CD4-positive, alpha-beta T cell treated with Interleukin-21 for 1 hour (primary cell): ENCODE measurements around the gene TPRG1L.
"Not testable (repeated sequence)": the region's sequence is repeated elsewhere in the genome, so short reads cannot be mapped to it uniquely, and the experiment has no call there.

Experiments used
- DNase-seq: peaks from one replicate; pipeline ENCODE4 v3.0.0-alpha.2; 2020

Gene TPRG1L

DNA sequence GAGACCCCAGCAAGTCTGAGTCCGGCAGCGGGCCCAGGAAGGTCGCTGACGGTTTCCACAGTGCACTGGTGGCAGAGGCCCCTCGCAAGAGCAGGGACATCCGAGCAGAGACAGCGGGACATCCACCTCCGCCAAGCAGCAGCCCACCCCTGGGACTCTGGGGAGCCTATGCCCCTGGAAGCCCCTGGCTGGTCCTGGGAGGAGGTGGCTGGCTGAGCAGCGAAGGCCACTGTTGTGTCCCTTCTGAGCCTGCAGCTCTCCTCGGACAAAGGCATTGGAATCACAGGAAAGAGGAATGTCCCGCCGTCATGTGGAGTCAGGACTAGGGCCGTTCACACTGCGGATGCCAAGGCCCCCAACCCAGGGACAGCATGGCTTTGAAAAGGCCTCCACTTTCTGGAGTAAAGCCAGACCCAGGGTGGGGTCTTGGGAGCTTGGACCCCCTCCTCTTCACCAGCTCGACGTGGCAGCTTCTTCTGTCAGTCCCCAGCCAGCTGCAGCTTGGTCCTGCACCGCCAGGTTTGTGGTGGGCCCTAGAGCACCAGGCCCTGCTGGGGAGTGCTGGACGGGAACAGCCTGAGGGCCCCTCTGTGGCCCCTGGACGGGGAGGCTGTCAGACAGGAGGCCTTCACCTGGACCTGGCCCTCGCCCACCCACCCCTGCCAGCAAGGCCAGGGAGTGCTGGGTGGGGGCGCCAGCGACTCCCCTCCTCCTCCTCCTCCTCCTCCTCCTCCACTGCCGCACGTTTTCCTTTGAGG is 14.9 kb upstream of the TPRG1L start:
- no peak for DNase-seq

DNA sequence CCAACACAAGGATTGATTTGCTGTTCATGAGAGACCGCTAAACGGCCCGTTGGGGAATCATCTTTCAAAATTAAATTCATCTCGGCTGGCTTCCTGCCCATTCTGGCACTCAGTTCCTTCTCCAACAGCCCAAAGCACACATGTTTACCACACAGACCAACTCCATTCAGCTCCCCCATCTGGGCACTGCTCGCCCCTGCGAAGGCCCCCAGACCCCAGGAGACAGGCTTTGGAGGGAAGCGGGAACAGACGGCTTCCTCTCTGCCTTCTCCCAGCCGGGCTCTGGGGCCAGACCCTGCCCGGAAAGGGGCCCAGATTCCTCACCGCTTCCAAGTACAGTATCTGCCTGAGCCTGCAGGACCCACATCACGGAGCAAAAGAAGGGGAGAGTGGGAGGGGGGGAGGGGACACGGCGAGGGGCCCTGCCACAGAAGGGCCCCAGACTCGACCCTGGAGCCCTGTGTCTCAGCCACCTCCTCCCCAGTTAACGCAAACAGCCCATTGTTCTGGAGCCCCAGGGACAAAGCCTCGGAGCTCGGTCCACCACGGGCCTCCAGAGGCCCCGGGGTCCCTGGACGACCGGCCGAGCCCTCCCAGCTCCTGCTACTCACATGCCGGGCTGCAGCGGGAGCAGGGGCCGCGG is 14.2 kb upstream of the TPRG1L start:
- no peak for DNase-seq

DNA sequence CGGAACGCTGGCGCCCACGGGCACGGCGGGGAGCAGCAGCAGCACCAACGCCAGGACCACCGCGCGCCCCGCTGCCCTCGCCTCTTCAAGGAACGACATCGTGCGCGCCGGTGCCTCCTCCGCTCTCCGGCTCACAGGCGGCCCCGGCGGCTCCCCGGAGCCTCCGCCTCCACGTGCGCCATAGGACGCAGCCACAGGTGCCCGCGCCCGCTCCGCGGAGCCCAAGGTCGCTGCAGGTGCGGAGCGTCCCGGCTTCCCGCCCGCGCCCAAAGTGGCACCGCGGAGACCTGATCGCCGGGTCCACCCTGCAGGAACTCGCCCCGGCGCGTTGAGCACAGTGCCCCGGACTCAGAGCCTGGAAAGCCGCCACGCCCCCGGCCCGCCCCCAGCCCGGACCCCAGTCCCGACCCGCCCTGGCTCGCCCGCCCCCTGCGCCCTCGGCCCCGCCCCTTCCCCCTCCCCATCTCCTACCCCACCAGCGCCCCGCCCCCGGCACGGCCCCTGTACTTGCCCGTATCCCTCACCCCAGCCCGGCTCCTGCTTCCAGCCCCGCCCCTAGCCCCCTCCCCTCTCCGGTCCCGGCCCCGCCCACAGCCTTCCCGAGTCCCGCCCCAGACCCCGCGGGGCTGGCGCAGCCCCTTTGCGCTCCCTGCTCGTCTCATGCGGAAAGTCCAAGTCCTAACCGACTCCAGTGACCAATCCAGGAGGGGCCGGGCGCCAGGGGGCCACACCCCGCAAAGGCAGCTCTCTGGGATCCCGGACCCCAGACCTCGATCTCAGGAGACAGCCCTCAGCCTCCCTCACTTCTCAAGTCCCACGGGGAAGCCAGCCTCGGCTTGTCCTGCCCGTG is 13.4 kb upstream of the TPRG1L start, which contains the start of gene MEGF6:
MEGF6 (minus strand) TSS at position 339 of the 850 bp plus-strand sequence; CDS start at position 99, 240 bp downstream.
- DNase-seq, result peak; percentile 66

DNA sequence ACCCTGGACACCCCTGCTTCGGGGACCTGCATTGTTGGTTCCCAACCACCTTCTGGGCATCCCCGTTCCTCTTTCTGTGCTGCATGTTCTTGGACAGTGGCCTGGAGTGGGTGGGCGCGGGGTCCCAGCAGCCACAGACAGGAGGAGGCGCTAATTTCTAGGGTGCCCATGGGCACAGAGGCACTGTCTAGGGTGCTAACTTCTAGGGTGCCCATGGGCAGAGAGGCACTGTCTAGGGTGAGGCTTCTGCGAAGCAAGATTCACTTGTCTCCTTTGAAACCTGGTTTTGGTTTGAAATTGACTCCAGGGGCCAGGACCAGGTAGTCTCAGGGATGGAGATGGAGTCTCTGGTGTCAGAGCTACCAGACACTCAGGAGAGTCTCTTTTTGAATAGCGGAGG is 12.7 kb upstream of the TPRG1L start:
- DNase-seq, result no peak

DNA sequence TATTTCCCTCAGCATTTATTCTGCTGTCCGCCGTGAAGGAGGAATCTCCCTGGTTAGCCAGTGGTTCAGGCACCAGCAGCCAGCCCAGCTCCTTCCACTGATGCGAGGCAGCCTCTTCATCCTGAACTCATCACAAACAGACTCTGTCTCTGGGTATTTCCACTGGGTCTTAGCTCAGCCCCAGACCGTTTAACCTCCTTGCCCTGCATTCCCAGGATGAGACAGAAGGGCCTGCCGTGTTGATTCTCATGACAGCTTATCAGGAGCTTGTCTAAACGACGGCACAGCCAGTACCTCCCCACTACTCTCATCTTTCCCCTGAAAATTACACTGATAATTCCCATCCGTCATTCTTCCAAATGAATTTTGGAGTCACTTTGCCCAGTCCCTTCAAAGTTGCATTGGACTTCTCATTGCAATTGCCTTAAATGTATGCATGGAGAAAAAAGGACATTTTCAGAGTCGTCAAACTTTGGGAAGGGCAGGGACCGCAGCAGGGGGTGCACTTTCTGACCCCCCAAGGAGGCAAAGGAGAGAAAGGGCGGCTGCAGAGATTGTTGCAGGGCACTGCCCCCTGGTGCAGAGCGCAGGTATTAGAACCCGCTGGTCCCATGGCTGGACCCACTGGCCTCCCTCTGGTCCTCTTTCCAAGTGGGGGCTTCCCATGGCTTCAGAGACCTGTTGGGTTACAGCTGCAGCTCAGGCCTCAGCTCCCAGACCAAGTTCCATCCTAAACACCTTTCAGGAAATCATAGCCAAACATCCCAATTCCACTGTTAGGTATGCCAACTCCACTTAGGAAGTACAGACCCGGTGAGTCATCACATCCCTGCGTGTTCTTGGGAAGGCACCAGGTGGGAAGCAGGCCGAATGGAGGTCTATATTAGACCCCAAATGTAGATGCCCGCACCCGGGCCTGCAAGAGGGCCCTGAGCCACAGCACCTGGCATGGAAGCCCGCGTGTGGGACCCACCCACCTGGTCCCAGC is 9.8 kb upstream of the TPRG1L start:
- DNase-seq, result no peak

DNA sequence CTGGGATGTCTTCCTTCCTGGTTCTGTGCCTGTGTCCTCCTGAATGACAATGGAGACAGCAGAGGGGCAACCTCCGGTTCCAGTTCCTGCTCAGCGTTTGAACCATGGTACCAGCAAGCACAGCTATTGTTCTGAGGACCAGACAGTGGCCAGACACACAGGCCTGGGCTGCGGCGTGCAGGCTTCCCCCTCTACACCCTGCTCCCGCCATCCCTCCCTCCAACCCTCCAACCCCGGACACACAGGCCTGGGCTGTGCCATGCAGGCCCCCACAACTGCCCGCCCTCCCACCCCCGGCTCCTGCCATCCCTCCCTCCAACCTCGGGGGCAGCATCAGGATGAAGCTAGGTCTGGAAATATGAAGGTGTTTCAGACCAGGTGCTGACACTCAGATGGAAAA is 8.0 kb upstream of the TPRG1L start:
- DNase-seq, result no peak

DNA sequence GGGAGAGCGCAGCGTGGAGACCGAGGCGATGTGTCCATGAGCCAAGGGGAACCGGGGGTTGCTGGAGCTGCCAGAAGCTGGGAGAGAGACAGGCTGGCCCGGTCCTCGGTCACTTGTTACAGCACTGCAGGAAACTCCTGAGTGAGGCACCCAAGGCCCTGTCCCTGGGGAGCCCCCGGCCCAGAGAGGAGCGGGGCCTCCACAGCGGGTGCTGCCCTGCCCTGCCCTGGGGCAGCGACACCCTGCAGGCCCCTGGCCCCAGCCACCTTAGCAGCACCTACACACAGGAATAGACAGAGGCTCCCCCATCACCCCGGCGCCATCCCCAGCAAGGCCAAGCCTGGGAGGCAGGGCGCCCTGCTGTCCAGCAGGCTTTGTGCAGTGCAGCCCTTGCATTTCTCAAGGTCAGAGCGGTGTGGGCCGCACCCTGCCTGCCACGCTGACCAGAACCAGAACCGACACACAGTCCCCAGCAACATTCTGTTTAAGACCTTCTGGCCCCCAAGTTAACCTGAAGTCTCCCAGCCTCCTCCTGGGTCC is 6.9 kb upstream of the TPRG1L start:
- DNase-seq, result no peak

DNA sequence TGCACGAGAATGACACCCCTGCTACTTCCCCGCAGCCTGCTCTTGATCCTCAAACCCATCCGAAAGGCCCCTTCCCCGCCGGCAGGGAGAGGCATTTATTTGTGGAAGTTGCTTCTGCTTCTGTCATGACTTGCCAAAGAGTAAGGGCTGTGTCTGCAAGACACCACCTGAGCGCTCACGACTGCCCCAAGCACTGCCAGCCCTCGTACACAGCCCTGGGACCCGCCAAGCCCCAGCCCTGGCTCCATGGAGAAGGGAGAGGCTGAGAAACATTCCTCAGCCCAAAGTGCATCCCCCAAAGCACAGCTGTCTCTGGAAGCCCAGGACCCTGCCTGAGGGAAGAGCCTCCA is 6.3 kb upstream of the TPRG1L start:
- no peak for DNase-seq

DNA sequence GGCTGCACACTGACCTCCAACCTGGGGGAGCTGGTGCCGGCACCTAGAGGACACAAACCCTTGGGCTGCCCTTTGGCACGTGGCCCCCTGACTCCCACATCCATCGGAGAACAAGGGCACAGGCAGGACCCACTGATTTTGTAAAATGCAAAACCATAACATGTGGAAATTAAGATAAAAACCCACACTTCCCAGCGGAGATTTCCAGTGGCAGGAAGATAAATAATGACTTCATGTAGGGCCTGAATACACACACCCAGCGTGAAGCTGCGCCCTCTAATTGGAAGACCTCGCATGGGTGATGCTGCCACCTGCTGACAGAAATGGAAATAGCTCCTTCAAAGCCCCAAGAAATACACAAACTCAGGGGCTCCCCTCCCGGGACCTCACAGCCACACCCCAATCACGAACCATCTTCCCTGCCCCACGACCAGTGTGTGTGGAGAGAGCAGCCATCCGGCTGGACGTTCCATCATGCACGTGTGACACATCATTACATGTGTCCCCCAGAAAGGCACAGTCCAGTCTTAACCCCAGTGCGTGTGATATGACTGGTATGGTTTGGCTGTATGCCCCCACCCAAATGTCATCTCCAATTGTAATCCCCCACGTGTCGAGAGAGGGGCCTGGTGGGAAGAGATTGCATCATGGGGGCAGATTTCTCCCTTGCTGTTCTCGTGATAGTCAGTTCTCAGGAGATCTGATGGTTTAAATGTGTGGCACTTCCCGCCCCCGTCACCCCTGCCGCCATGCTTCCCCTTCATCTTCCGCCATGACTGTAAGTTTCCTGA is 5.7 kb upstream of the TPRG1L start:
- DNase-seq, result peak; percentile 84

DNA sequence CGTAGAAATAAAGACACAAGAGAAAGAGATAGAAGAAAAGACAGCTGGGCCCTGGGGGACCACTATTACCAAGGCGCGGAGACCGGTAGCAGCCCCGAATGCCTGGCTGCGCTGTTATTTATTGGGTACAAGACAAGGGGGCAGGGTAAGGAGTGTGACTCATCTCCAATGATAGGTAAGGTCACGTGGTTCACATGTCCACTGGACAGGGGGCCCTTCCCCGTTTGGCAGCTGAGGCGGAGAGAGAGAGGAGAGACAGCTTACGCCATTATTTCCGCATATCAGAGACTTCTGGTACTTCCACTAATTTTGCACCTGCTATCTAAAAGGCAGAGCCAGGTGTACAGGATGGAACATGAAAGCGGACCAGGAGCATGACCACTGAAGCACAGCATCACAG is 4.1 kb upstream of the TPRG1L start:
- DNase-seq, result no peak

DNA sequence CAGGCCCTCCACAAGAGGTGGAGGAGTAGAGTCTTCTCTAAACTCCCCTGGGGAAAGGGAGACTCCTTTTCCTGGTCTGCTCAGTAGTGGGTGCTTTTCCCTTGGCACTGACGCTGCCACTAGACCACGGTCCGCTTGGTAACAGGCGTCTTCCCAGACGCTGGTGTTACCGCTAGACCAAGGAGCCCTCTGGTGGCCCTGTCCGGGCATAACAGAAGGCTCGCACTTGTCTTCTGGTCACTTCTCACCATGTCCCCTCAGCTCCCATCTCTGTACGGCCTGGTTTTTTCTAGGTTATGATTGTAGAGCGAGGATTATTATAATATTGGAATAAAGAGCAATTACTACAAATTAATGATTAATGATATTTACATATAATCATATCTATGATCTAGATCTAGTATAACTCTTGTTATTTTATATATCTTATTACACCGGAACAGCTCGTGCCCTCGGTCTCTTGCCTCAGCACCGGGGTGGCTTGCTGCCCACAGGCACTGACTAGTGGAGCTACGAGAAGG is 3.6 kb upstream of the TPRG1L start:
- peak; percentile 22 for DNase-seq

DNA sequence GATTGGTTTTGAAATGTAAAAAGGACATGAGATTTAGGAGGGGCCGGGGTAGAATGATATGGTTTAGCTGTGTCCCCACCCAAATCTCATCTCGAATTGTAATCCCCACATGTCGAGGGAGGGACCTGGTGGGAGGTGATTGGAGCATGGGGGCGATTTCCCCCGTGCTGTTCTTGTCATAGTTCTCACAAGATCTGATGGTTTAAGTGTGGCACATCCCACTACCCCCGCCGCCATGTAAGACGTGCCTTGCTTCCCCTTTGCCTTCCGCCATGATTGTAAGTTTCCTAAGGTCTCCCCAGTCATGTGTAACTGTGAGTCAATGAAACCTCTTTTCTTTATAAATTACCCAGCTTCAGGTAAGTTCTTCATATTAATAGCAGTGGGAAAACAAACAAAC is 2.7 kb upstream of the TPRG1L start:
- not testable (repeated sequence) for DNase-seq

DNA sequence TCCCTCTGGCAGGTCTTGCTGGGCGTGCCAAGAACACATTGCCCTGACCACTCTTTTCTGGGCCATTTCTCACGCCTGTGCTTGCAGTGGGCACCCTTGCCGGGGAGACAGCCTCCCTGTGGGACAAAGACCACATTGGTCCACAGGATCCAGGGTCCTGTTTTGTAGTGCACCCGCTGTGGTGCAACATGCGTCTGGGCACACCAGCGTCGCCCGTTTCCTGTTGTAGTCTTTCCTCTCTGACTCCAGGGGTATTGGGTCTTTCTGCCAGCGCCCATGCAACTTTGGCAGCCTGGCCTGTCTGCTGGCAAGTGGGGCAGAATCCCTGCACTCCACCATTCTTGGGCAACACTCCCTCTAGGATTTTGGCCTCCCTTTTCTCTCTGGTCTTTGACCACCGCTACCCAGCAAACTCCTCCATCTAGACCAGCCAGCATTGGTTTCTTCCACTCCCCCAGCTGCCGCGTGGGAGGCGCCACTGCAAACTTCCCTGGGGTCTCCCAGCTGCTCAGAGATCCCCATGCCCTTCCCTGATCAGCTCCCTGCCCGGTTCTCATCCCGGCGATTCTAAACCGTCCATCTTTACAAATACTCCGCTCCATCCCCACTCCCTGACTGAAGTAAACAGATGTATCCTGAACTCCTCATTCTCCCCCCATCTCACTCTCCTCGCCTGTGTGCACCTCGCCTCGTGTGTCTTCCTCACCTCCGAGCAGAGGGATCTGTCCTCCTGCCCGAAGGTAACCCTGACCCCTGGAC is 1.2 kb upstream of the TPRG1L start:
- DNase-seq, result no peak

DNA sequence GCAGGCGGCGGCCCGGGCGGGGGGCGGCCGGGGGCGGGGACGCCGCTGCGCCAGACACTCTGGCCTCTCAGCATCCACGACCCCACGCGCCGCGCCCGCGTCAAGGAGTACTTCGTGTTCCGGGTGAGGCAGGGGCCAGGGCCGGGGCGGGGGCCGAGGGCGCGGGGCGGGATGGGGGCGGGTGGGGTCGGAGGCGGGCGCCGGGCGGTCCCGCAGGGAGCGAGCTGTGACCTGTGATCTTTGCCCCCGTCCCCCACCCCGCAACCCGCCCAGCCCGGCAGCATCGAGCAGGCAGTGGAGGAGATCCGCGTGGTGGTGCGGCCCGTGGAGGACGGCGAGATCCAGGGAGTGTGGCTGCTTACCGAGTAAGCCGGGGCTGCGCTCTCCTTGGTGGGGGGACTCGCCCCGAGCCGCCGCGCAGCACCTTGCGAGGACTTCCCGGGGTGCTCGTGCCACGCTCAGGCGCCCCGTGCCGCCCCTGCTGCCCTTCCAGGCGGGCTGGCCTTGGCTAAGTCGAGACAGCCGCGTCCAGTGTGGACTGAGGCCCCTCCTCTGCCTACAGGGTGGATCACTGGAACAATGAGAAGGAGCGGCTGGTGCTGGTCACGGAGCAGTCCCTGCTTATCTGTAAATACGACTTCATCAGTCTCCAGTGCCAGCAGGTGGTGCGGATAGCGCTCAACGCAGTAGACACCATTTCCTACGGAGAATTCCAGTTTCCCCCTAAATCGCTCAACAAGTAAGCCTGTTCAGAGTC is 514 bp downstream of the TPRG1L start:
- no peak for DNase-seq

DNA sequence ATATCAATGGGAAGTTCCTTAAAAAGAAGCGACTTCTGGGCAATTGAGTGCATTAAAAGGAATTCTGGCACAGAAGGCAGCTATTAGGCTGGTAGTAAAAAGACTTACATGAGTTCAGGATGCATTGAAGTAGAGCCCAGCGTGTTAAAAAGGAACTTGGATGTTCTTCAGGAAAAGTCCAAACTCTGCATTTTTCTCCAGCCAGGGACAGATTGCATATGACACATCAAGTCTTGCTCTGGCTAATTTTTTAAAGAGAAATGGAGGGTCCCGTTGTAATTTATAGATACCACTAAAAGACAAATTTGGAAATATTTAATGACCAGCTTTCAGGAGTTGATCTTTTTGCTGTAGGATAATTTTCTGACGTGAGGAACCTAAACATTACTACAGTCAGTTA is 1.2 kb downstream of the TPRG1L start:
- DNase-seq, result no peak

DNA sequence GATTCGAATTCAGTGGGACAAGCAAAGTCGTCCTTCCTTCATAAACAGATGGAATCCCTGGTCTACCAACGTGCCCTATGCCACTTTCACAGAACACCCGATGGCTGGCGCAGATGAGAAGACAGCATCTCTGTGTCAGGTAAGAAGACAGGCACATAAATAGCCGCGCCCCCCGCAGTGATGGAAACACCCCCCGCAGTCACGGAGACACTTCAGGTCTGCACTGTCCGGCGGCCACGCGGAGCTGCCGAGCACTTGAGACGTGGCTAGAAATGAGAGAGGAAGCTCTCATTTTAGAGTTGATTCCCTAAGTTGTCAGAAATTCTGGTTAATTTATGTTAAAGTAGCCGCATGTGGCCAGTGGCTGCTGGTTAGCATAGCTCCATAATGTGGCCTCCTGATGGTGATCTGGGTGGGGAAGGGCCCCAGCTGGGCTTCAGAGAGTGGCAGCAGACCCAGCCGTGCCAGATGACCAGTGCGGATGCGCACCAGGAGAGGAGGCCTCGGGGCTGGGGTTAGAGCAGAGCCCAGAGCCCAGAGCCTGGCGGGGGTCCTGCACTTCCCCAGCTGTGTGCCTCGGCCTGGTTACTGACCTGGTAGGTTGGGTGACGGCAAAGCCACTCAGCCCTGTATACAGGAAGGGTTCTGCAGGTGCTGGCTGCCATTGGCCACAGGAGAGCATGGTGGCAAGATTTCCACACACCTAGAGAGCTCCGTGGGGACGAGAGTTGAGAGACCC is 2.9 kb downstream of the TPRG1L start:
- DNase-seq, result no peak

DNA sequence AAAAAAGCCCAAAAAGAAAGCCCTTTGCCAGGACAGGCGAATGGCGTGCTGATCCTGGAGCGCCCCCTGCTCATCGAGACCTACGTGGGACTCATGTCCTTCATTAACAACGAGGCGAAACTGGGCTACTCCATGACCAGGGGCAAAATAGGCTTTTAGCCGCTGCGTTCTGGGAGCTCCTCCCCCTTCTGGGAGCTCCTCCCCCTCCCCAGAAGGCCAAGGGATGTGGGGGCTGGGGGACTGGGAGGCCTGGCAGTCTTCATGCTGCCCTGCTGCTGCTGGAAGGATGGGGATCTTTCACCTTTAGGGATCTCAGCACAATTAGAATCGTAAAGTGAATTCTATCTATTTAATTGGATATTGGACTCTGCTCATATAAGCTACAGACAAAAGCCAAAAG is 3.6 kb downstream of the TPRG1L start:
- DNase-seq, result no peak

DNA sequence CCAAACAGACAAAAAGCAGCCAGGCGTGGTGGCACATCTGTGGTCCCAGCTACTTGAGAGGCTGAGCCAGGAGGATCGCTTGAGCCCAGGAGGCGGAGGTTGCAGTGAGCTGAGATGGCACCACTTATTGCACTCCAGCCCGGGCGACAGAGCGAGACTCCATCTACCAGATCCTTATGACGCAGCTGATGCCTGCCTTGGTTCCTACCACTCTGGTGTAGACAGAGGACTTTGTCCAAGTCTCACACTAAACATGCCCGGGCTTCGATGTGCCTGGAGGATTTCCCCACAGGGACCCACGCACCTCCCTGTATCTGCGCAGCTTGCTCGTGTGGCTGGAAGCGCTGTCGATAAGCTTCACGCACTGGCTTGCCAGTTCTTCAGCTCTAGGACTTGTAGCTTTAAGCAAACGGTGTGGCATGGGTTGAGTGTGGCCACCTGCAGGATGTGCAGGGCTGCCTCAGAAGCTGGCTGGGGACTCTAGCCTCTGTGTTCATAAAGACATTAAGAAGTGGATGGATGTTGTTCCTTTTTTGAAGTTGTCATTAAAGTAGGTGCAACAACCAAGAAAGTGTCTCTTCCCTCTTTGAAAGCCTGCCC is 4.8 kb downstream of the TPRG1L start:
- no peak for DNase-seq
